ENCODE data around the gene CTDNEP1. TPM values are rescaled to one million over a fixed set of nuclear protein-coding genes. Genes with fewer than 3 reads are reported as not detected.

Gene CTDNEP1
- total RNA-seq, 4 donors from 2014 or later: 71.8 to 86.4 (median 81.1) TPM

DNA sequence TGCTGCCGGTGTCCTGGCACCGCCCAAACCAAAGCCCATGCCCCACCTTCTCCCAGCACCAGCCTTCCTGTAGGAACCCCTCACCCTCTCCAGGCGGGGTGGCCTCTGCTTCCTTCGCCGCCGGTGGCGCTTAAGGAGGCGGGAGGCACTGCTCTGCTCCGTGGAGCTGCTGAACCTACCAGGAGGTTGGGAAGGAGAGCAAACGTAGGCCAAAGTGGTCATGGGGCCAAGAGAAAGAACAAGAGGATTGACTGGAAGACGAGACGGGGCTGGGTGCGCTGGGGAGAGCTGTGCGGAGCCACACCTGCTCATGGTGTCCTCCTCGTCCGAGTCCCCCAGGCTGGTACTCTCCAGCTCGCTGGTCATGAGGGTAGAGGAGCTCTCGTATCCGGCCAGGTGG lies 22.0 kb downstream of the CTDNEP1 start:
- TF ChIP-seq, protein P1, sequence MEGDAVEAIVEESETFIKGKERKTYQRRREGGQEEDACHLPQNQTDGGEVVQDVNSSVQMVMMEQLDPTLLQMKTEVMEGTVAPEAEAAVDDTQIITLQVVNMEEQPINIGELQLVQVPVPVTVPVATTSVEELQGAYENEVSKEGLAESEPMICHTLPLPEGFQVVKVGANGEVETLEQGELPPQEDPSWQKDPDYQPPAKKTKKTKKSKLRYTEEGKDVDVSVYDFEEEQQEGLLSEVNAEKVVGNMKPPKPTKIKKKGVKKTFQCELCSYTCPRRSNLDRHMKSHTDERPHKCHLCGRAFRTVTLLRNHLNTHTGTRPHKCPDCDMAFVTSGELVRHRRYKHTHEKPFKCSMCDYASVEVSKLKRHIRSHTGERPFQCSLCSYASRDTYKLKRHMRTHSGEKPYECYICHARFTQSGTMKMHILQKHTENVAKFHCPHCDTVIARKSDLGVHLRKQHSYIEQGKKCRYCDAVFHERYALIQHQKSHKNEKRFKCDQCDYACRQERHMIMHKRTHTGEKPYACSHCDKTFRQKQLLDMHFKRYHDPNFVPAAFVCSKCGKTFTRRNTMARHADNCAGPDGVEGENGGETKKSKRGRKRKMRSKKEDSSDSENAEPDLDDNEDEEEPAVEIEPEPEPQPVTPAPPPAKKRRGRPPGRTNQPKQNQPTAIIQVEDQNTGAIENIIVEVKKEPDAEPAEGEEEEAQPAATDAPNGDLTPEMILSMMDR (IDR thresholded peaks at IDR 0.05; ENCODE audit: low read depth): no peak

DNA sequence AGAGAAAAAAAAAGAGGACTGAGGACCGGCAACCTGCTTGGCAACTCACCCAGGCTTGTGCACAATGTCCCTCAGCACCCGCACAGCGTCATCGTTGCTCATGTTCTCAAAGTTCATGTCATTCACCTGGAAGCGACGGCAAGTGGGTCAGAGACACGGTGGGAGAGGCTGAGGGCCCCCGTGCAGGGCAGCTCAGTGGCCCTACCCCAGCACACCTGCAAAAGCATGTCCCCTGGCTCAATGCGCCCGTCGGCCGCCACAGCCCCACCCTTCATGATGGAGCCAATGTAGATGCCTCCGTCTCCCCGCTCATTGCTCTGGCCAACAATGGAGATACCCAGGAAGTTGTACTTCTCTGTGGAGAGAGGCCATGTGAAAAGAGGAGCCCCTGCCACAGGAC lies 22.6 kb downstream of the CTDNEP1 start:
- TF ChIP-seq, protein P1 (IDR thresholded peaks at IDR 0.05; ENCODE audit: low read depth): no peak

DNA sequence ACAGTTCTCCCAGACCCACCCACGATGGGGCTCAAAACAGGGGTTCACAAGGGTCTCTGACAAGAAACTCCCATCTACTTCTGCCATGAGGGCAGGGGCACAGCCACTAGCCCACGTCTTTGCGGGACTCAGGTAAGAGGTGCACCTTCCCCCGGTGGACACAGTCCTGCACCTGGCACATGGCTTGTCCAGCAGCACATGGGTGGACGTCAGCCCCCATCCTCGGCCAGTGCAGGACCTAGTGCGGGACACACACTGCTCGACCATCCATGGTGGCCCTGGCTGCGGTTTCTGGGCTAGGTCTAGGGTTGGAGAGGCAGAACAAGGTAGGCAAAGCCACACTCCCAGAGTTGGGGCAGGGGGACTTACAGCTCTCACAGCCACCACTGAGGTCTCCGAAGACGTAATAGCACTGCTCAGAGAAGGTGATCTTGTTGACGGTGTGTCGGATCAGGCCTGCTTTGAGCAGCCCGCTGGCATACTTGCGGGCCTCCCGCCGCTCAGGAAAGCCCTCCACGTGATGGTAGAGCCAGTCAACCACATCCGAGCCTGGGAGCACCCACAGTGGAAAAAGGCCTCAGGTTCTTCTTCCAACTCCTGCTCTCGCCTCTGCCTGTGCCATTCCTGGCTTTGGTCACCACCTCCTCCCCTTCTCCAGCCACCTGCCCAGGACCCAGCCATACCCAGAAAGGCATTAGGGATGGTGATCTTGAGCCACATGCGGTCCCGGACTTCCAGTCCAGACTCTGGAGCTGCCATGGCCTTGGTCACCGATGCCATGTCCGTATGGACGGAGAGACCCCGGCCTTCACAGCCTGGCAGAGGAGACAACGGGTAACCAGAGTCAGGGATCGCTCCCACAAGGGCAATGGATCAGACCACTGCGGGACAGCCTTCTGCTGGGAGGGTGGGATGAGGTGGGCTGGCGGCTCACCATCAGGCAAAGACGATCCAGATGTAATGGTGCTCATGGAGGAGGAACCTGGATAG lies 24.5 kb downstream of the CTDNEP1 start:
- TF ChIP-seq, protein P1 (IDR thresholded peaks at IDR 0.05; ENCODE audit: low read depth): no peak

DNA sequence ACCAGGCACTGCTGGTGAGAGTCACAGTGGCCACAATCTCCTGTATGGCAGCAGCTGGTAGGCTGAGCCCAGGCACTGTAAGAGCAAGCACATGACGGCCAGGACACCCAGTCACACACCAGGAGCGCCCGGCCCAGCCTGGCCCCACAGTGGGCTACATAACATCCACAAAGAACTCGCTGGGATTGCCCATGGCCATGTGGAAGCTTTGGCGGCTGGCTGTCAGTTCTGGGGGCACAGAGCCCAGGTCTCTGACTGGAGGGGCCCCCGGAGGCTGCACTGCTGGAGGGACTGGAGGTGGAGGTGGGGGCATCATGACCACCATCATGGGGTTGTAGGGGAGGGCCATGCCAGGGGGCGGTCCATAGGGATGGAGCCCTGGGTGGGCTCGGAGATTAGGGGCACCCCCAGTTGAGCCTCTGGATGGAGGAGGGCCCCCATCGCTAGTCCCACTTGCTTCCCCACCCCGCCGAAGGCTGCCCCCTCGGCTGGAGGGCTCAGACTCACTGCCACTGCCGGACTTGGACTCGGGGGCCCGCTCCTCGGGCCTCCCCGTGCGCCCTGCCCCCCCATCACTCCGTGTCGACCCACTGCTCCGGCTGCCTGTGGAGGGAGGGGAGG lies 25.7 kb downstream of the CTDNEP1 start:
- TF ChIP-seq, protein P1 (IDR thresholded peaks at IDR 0.05; ENCODE audit: low read depth): no peak

DNA sequence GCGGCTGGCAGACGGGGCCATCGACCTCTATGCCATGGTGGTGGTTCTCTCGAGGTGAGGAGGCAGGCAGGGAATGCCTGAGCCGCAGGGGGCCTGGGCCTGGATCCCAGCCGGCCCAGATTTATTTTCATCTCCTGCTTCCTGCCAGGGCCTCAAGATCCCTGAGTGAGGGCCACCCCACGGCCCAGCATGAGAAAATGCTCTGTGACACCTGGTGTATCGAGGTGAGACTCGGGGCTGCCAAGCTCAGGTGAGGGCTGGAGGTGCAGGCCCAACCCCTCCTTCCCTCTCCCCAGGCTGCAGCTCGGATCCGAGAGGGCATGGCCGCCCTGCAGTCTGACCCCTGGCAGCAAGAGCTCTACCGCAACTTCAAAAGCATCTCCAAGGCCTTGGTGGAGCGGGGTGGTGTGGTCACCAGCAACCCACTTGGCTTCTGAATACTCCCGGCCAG lies 26.8 kb downstream of the CTDNEP1 start:
- TF ChIP-seq, protein P1 (IDR thresholded peaks at IDR 0.05; ENCODE audit: low read depth): no peak

DNA sequence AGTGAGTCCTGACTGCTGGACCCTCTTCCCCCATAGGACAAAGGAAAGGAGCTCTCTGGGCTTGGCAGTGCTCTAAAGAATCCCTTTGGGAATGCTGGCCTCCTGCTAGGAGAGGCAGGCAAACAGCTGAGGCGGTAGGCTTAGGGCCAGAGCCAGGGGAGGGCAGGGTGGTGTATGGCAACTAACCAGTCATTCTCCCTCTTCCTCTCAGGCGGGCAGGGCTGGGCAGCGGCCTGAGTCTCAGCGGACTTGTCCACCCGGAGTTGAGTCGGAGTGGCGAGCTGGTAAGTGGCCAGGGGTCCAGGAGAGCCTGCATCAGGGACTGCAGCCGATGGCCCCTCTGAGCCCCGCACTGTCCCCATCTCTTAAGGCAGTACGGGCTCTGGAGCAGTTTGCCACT lies 27.4 kb downstream of the CTDNEP1 start:
- TF ChIP-seq, protein P1 (IDR thresholded peaks at IDR 0.05; ENCODE audit: low read depth): no peak

DNA sequence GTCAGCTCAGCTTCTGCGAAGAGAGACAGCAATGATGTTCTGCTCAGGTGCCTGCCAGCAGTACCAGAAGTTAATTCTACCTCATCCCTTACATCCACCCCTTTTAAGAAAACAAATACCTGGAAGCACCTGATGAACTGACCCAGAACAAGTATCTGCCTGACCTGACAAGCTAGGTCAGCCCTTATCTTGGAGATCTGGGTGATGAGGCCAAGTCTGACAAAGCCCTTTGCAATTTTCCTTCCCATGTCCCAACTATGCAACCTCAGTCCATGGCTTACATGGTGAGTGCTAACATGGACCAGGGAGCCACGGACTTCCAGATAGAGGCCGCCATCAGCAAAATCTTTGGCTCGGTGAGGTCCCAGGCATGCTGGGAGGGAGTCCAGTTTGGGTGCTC lies 28.2 kb downstream of the CTDNEP1 start:
- TF ChIP-seq, protein P1 (IDR thresholded peaks at IDR 0.05; ENCODE audit: low read depth): no peak
